NCI-H82 (cell line): ENCODE measurements around the gene TPGS2.

Experiments used
- DNase-seq: peaks from one replicate; lab custom pipeline; 2025; lab: John Stamatoyannopoulos, UW

Gene TPGS2

DNA sequence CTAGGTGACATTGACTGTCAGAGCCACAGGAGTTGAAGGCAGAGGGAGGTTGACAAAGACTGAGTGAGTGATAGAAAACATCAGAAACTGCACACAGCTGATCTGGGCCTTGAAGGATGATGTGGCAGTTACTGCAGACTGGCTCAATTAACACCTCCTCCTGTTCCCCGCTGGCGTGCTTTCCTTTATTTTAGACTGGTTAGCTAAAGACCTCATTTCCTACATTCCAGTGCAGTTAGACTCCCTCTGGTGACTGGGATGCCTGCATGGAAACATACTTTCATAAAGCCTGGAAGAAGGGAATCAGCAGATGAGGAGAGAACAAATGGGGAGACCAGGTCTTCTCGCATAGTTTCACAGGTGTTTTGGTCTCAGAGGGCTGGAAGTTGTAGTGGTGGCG, 7.1 kb downstream of the TPGS2 start:
- DNase-seq: no peak

DNA sequence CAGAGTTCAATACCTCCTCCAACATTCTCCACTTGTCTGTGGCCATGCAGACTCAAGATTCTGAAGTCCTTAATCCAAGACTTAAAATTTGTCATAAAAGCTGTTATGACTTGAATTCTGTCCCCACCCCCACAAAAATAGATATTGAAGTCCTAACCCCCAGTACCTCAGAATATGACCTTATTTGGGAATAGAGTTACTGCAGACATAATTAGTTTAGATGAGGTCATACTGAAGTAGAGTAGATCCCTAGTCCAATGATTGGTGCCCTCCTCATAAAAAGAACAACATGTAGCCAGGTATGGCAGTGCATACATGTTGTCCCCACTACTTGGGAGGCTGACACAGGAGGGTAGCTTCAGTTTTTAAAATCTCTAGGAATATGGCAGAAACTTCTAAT, 9.2 kb downstream of the TPGS2 start:
- no peak for DNase-seq

DNA sequence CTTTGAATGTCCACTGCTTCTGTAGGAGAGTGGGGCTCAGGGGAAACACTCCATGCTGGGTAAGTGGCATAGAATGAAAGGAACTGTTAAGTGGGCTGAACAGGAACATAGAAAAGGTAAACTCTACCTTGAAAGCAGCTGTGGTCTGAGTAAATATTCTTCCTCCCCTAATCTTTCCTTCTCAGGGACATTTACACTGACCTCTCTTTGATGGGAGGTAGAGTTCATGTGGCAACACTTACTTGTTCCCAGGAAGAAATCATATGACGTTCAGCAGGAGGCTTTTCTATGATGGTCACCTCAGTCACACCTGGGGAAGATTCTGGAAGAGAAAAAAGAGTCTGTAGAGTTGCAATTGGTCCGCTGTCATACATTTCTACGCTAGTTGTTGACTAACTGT, 10.2 kb downstream of the TPGS2 start:
- DNase-seq: no peak

- no peak for DNase-seq
These were observed 11.8 kb downstream of the TPGS2 start for GRCh38 chr18:36817039-36817438.

DNA sequence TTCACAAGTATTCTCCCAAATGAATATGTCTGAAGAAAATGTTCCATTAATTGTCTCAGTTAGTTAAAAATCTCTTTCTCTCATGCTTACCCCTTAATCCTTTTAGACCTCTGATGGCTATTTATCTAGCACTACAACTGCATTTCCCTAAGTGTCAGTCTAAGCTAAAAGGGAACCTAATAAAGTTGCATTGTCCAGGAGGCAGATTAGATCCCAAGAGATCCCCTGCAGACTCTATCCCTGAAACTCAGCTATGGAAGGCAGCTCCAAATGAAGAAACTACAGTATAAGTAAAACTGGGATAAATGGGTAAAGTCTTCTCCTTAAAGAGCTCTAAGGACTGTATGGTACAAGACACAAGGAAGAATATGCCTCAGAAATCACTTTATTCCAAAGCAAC, 12.7 kb downstream of the TPGS2 start:
- DNase-seq: peak; percentile 23

- DNase-seq: peak; percentile 70
These were observed 13.8 kb downstream of the TPGS2 start for GRCh38 chr18:36814994-36815393.

- DNase-seq: no peak
These were observed 15.0 kb downstream of the TPGS2 start for GRCh38 chr18:36813824-36814223.

- no peak for DNase-seq
These were observed 15.6 kb downstream of the TPGS2 start for GRCh38 chr18:36813101-36813775.

- no peak for DNase-seq
These were observed 16.1 kb downstream of the TPGS2 start for GRCh38 chr18:36812678-36813077.

DNA sequence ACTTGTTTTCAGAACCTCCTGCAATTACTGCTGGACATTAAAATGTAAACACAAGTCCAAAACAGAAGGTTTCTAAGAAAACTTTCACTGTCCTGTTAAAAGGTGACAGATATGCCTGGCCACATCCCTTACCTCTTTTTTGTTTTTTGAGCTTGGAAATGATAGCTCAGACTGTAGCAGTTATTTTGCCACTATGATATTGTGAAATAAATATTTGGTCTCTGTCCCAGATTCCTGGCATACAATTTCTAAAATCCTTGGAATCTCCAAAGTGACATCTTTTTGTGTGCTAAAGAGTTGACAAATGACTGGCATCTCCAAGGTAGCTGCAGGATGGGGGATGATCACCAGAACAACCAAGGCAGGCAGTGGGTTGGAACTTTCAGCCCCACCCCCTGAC, 16.8 kb downstream of the TPGS2 start:
- no peak for DNase-seq

- DNase-seq: no peak
These were observed 17.4 kb downstream of the TPGS2 start for GRCh38 chr18:36811430-36811829.

DNA sequence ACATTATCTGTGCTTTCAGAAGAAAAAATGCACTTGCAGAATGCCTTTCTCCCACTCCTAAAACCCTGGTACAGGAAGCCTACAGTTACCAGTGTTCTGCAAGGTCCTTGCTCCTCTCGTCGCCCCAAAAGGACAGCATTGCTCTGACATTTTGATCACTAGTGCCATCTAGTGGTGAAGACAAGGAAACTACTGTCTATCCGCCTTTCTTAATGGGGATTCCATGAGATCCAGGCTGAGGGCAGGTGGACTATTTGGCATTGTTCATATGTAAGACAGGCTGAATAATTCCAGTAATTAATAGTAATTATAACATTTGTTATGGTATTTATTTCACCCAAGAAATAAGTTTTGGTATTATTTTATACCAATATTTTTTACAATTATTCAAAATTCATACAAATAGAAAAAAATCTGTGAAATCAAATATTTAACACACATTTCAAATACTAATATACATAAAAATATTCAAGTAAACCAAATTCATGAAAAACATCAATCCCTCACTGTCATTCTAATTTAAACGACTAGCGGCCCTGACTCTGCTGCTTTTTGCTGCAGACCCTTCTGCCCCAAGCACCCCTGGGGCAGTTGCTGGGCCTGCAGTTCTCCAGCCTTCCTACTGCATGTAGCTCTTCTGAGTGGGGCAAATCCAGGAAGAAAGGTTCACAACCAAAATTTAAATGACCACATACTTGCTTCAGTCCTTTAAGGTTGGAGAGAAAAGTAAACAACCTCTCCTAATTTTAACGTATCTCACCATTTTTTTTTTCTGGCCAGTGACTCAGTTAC, 19.0 kb downstream of the TPGS2 start:
- DNase-seq: peak; percentile 83

- DNase-seq: no peak
These were observed 20.1 kb downstream of the TPGS2 start for GRCh38 chr18:36808681-36809080.

GRCh38 chr18:36805105-36805504, 23.7 kb downstream of the TPGS2 start:
- DNase-seq: no peak

DNA sequence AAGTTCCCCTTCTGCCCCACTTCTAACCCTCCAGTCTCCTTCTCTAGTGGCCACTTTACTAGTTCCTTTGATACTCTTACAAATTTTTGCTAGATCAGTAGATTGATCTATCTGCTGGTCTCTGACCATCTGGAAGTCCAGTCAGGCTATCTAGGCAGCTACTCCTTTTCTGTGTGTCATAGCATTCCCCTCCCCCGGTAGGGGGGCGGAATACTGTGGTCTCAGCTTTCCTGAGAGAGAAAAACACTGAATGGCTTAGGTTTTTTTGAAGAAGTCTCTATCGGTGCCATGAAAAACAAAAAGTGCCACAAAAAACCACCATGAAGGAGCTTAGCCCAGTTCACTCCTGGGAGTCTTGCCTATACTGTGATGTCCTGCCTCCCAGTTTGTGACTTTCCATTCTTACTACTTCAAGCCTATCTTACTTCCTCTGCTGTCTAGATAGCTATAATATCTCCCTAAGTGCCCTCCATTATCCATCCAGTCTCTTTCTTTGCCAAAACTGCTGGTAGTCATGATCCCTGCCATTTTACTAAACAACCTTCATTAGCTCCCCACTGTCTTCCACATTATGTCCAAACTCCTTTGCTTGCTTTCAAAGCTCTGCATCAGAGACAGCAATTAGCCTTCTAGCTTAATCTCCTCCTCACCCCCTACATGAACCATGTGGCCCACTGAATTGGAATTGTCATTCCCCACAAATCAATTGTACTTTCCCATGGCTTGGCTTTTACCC, 29.9 kb downstream of the TPGS2 start:
- no peak for DNase-seq

DNA sequence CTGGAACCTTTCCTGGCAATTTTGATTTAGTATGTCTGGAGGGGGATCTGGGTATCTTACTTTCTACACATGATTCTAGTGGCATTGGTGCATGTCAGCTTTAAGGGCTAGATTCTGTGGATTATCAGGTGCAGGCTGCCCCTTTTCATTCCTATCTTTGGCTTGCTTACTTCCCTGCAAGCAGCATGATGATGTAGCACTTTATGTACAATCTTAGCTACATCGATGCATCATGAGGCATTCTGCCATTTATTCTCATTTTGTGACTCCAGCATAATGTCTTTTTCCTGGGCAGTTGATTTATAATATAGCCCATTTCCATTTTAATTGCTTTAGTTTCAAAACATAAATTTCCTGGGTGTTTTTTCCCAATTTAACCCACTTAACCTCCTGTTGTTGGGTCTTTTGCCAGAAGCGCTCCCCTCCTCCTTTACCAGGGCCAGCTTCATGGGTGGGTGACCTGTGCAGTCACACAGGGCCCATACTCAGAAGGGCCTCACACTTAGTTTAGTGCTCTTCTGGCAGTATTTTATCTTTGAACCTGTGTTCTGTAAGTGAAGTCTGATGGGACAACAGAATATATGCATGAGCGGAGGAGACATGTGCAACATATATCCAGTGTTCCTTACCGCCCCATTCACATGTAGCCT, 36.0 kb downstream of the TPGS2 start:
- DNase-seq: no peak

GRCh38 chr18:36786686-36787085, 42.1 kb downstream of the TPGS2 start:
- no peak for DNase-seq

DNA sequence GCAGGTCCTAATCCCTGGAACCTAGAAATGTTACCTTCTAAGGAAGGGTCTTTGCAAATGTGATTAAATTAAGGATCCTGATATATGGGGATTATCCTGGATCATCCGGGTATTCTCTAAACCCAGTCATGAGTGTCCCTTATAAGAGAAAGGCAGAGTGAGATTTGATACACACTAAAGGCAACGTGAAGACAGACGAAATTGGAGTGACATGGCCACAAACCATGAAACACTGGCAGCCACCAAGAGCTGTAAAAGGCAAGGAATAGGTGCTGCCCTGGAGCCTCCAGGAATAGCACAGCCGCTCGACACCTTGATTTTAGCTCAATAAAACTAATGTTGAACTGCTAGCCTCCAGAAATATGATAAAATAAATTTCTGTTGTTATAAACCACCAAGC, 45.0 kb downstream of the TPGS2 start:
- DNase-seq: peak; percentile 76

GRCh38 chr18:36782710-36783109, 46.1 kb downstream of the TPGS2 start:
- no peak for DNase-seq

- DNase-seq: no peak
These were observed 48.1 kb downstream of the TPGS2 start for GRCh38 chr18:36780748-36781147.

DNA sequence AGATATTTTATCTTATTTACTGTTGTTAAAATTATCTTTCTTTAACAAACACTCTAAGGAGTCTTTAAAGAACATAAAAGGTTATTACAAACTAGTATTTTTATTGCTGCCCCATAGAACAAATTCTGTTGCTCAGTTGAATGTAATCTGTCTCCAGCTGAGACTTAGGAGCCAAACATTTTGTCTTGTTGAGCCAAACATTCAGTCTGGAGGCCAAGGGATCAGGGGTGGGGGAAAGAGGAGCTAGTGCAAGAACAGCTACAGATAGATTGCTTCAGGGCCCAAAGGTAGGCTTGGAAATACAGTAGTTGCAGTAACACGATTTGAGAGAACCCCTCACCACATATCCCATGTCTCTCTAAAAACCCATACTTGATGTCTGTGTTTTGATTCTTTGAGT, 51.2 kb downstream of the TPGS2 start:
- no peak for DNase-seq

- DNase-seq: no peak
These were observed 52.2 kb downstream of the TPGS2 start for GRCh38 chr18:36776650-36777049.

- DNase-seq: no peak
These were observed 53.4 kb downstream of the TPGS2 start for GRCh38 chr18:36775396-36775795.
